ENCODE results near the gene THTPA.

The THTPA gene

GRCh38 chr14:23529016-23529415, 27.1 kb upstream of the THTPA start:
- no peak overlapping the region for H3K4me3 ChIP-seq (replicated peaks; ENCODE audit: insufficient read depth, low read length)
- H3K27me3 ChIP-seq (ENCODE audit: insufficient read depth, poor library complexity, severe bottlenecking): no peaks in the 10 kb centered on the region
- no peak for TF ChIP-seq GABPA (IDR thresholded peaks at IDR 0.05; ENCODE audit: low read depth)
- no peak for TF ChIP-seq POLR2AphosphoS5 (IDR thresholded peaks at IDR 0.05; ENCODE audit: low read depth)
- no peak for TF ChIP-seq SPI1 (IDR thresholded peaks at IDR 0.05; ENCODE audit: borderline replicate concordance, low read depth)
- TF ChIP-seq REST (IDR thresholded peaks at IDR 0.05; ENCODE audit: insufficient replicate concordance, low read depth): no peak
- TF ChIP-seq CTCF (IDR thresholded peaks at IDR 0.05; ENCODE audit: insufficient read depth, low read length): no peak
- H3K27ac ChIP-seq (replicated peaks): no peak overlapping the region
- DNase-seq (ENCODE audit: low read depth in 1 of 2, low spot score in 1 of 2): no peak

GRCh38 chr14:23530375-23531055, 25.6 kb upstream of the THTPA start:
- H3K27me3 ChIP-seq (ENCODE audit: insufficient read depth, poor library complexity, severe bottlenecking): no peaks in the 10 kb centered on the region
- no peak overlapping the region for H3K4me3 ChIP-seq (replicated peaks; ENCODE audit: insufficient read depth, low read length)
- TF ChIP-seq SPI1 (IDR thresholded peaks at IDR 0.05; ENCODE audit: borderline replicate concordance, low read depth) (peak; percentile 30; the same call in 1 of the 2 replicates), POLR2AphosphoS5 (IDR thresholded peaks at IDR 0.05; ENCODE audit: low read depth) (no peak)
- peak in 1 of 2 experiments; percentile 36 for DNase-seq (ENCODE audit: low read depth in 1 of 2, low spot score in 1 of 2)
- H3K27ac ChIP-seq (replicated peaks): 0 out of 2 replicates have a peak overlapping the region, but pooled peaks have one; percentile 7

GRCh38 chr14:23531391-23531790, 24.7 kb upstream of the THTPA start:
- Histone ChIP-seq H3K4me3 (replicated peaks; ENCODE audit: insufficient read depth, low read length) (no peak overlapping the region), H3K27ac (replicated peaks) (no peak overlapping the region), H3K27me3 (ENCODE audit: insufficient read depth, poor library complexity, severe bottlenecking) (no peaks in the 10 kb centered on the region)
- no peak for DNase-seq (ENCODE audit: low read depth in 1 of 2, low spot score in 1 of 2)
- TF ChIP-seq POLR2AphosphoS5 (IDR thresholded peaks at IDR 0.05; ENCODE audit: low read depth) (no peak), SPI1 (IDR thresholded peaks at IDR 0.05; ENCODE audit: borderline replicate concordance, low read depth) (no peak), REST (IDR thresholded peaks at IDR 0.05; ENCODE audit: insufficient replicate concordance, low read depth) (no peak), CTCF (IDR thresholded peaks at IDR 0.05; ENCODE audit: insufficient read depth, low read length) (no peak)

- TF ChIP-seq SPI1 (IDR thresholded peaks at IDR 0.05; ENCODE audit: borderline replicate concordance, low read depth): no peak
- no peak for TF ChIP-seq CTCF (IDR thresholded peaks at IDR 0.05; ENCODE audit: insufficient read depth, low read length)
- TF ChIP-seq GABPA (IDR thresholded peaks at IDR 0.05; ENCODE audit: low read depth): no peak
- no peak for TF ChIP-seq REST (IDR thresholded peaks at IDR 0.05; ENCODE audit: insufficient replicate concordance, low read depth)
- H3K4me3 ChIP-seq (replicated peaks; ENCODE audit: insufficient read depth, low read length): no peak overlapping the region
- H3K27ac ChIP-seq (replicated peaks): no peak overlapping the region
- no peaks in the 10 kb centered on the region for H3K27me3 ChIP-seq (ENCODE audit: insufficient read depth, poor library complexity, severe bottlenecking)
- DNase-seq (ENCODE audit: low read depth in 1 of 2, low spot score in 1 of 2): no peak
Observed at GRCh38 chr14:23532658-23533057, 23.4 kb upstream of the THTPA start.
